Heart right ventricle (tissue), 16 donors: ENCODE data around the gene SPPL2C. TPM values are rescaled to one million over a fixed set of nuclear protein-coding genes. Genes with fewer than 3 reads are reported as not detected.
A peak's percentile ranks its signal among the peaks of the same experiment; 100 is the strongest.

Experiments used
- ATAC-seq, 8 donors: fragments of 200-7000 bp; cut with Tn5 transposase; one replicate each; pipeline ENCODE4 v1.9.1; 2020; ENCODE audit warnings: mild to moderate bottlenecking in 8 of 8, moderate library complexity in 8 of 8, moderate number of reproducible peaks in 1 of 8
- DNase-seq, 2 donors: peaks; one replicate each; pipeline ENCODE4 v3.0.0-alpha.2; 2020
- H3K27ac ChIP-seq, 10 donors: fragments of 200-600 bp; sonication (generic) in 2 of 10; one replicate each; pipeline versions ENCODE4 v1.5.0 to v1.8.0; 2020 to 2022; ENCODE audit warnings: mild to moderate bottlenecking in 3 of 10
- H3K27me3 ChIP-seq, 7 donors: fragments of 200-600 bp; one replicate each; pipeline ENCODE4 v1.8.0; 2021 to 2022; ENCODE audit warnings: mild to moderate bottlenecking in 2 of 7
- H3K36me3 ChIP-seq, 9 donors: fragments of 200-600 bp; sonication (generic) in 1 of 9; one replicate each; pipeline versions ENCODE4 v1.5.0 to v1.8.0; 2020 to 2022; ENCODE audit warnings: mild to moderate bottlenecking in 2 of 9
- H3K4me1 ChIP-seq, 9 donors: fragments of 200-600 bp; sonication (generic) in 1 of 9; one replicate each; pipeline versions ENCODE4 v1.5.0 to v1.8.0; 2020 to 2022; ENCODE audit warnings: mild to moderate bottlenecking in 4 of 9
- H3K4me3 ChIP-seq, 10 donors: fragments of 200-600 bp; sonication (generic) in 2 of 10; one replicate each; pipeline versions ENCODE4 v1.5.0 to v1.8.0; 2020 to 2022; ENCODE audit warnings: mild to moderate bottlenecking in 7 of 10, moderate library complexity in 2 of 10
- H3K9me3 ChIP-seq, 11 donors: fragments of 200-600 bp in 10 of 11; sonication (generic) in 2 of 11; one replicate each; pipeline versions ENCODE4 v1.5.0 to v1.8.0; 2013 to 2022; ENCODE audit warnings: mild to moderate bottlenecking in 2 of 11, control low read depth in 1 of 11, moderate library complexity in 1 of 11
- CTCF ChIP-seq, 9 donors: fragments of 200-600 bp; sonication (generic) in 2 of 9; IDR thresholded peaks; one replicate each; pipeline versions ENCODE4 v1.5.0 to v1.8.0; 2021 to 2022; ENCODE audit warnings: antibody characterized with exemption in 9 of 9, mild to moderate bottlenecking in 5 of 9, moderate library complexity in 1 of 9
- WGBS, 2 donors: extraction: QIAGEN DNeasy Blood & Tissue Kit; methylation state at CpG; one replicate each; pipeline ENCODE4 v1.1.7; 2013; ENCODE audit warnings: inconsistent platforms in 1 of 2; 5-methylcytosine and 5-hydroxymethylcytosine counted together
- intact Hi-C, 10 donors: fragments of 100-400 bp; cut with DNase I; formaldehyde crosslinking; loops; one replicate each; pipeline versions ENCODE4 v1.11.1 to v1.14.2; 2022
- polyA plus RNA-seq, 2 donors: library from polyadenylated mRNA; stranded (reverse); fragments of 200-250 nt; gene quantifications; one replicate each; pipeline ENCODE4 v1.2.3, GENCODE V29; 2013
- total RNA-seq, 10 donors: library from RNA; stranded (reverse); fragmentation: NEBNext Ultra II Directional in 3 of 10; extraction: Animal tissue kit (Norgen Biotek cat#: 25700) in 3 of 10; gene quantifications; one replicate each; pipeline versions ENCODE4 v1.2.1 to v1.2.4, GENCODE V29; 2021 to 2023
- donor health status: Arrhythmogenic right ventricular cardiomyopathy.
- donor health status: ischemic (EF 13 %, LVEDD 7.1; RV severe dilation, severe dysfunction).
- donor health status: healthy with polysubstance abuse.
- donor health status: DM: no; HTN: yes; CAD: no.
- donor health status: DM: no; HTN: no; CAD: no.
- donor health status: ischemic (EF 25% LVEDD 6.9; RV normal size, moderate dysfunction).
- donor health status: ischemic (EF 25% LVEDD 5.7; RV mildly dilated, moderate dysfunction).
- donor health status: healthy.
- donor health status: DM: yes; HTN: yes; CAD: no.
- donor health status: Ischemic cardiomyopathy.
- donor health status: ischemic (EF 35%, LVEDD 5.7; RV mildly dilated, moderate dysfunction).
- donor health status: nonischemic (EF 11% LVEDD 7.7; RV severe dilation, severe dysfunction).
- donor health status: DM: yes; HTN: yes; CAD: no.
- donor health status: PGD.
- donor health status: ischemic (EF 29% LVEDD 5.4; RV normal size, mild dysfunction).
- donor health status: nonischemic (EF 23%, LVEDD 6.1; RV moderate dilation, normal function).

Gene SPPL2C
- total and polyA plus RNA-seq, 12 donors, result not detected

- Histone ChIP-seq H3K4me1 (peaks cover 0 to 7% (median 0%) of the 10 kb centered on the region in 9 donors), H3K4me3 (no peak overlapping the region), H3K9me3 (no peaks in the 10 kb centered on the region), H3K27ac (no peak overlapping the region), H3K27me3 (peaks cover 0 to 35% (median 25%) of the 10 kb centered on the region in 7 donors), H3K36me3 (no peaks in the 10 kb centered on the region)
- no peak for DNase-seq
- WGBS, 2 donors, result 38 to 45% methylated on average over 8 of the region's 8 CpGs
- intact Hi-C loops, result loop anchor here in 4 of 10 donors (5.0 to 10.0 kb wide), 3 partner anchors 57 to 637 kb away; no protein-coding TSS in a partner anchor
- no peak for TF ChIP-seq CTCF (IDR thresholded peaks at IDR 0.05)
- ATAC-seq, result peak in 1 of 8 donors; percentile 12
Observed at GRCh38 chr17:45851464-45851863, 6.8 kb downstream of the SPPL2C start.

- intact Hi-C loops, result loop anchor here in 4 of 10 donors (5.0 to 10.0 kb wide), 3 partner anchors 57 to 637 kb away; no protein-coding TSS in a partner anchor
- no peak overlapping the region for H3K27ac ChIP-seq
- H3K9me3 ChIP-seq, result no peaks in the 10 kb centered on the region
- no peak for TF ChIP-seq CTCF (IDR thresholded peaks at IDR 0.05)
- H3K4me1 ChIP-seq, result peaks cover 0 to 7% (median 0%) of the 10 kb centered on the region in 9 donors
- H3K4me3 ChIP-seq, result no peak overlapping the region
- no peaks in the 10 kb centered on the region for H3K36me3 ChIP-seq
- DNase-seq (no peak), ATAC-seq (no peak)
- H3K27me3 ChIP-seq, result peaks cover 0 to 37% (median 25%) of the 10 kb centered on the region in 7 donors
- 67 to 80% methylated on average over 1 of the region's 1 CpG for WGBS, 2 donors
Observed at GRCh38 chr17:45851873-45852272, 7.2 kb downstream of the SPPL2C start.

- intact Hi-C loops, result loop anchor here in 4 of 10 donors (5.0 to 10.0 kb wide), 3 partner anchors 58 to 638 kb away; no protein-coding TSS in a partner anchor
- TF ChIP-seq CTCF (IDR thresholded peaks at IDR 0.05), result peak; percentile 70 to 92 (median 87)
- no peak overlapping the region for H3K4me3 ChIP-seq
- no peaks in the 10 kb centered on the region for H3K9me3 ChIP-seq
- ATAC-seq (no peak), DNase-seq (peak in 1 of 2 donors; percentile 38)
- H3K27me3 ChIP-seq, result peaks cover 0 to 37% (median 26%) of the 10 kb centered on the region in 7 donors
- H3K4me1 ChIP-seq, result peaks cover 0 to 7% (median 0%) of the 10 kb centered on the region in 9 donors
- WGBS, 2 donors, result 24% methylated on average over 12 of the region's 12 CpGs
- no peak overlapping the region for H3K27ac ChIP-seq
- no peaks in the 10 kb centered on the region for H3K36me3 ChIP-seq
Observed at GRCh38 chr17:45852535-45853297, 8.0 kb downstream of the SPPL2C start.

- WGBS, 2 donors, result 77 to 78% methylated on average over 9 of the region's 9 CpGs
- H3K4me3 ChIP-seq, result no peak overlapping the region
- no peaks in the 10 kb centered on the region for H3K9me3 ChIP-seq
- DNase-seq (no peak), ATAC-seq (no peak)
- no peaks in the 10 kb centered on the region for H3K4me1 ChIP-seq
- TF ChIP-seq CTCF (IDR thresholded peaks at IDR 0.05), result no peak
- no peak overlapping the region for H3K27ac ChIP-seq
- H3K36me3 ChIP-seq, result no peaks in the 10 kb centered on the region
- intact Hi-C loops, result loop anchor here in 4 of 10 donors (5.0 to 10.0 kb wide), 3 partner anchors 59 to 639 kb away; no protein-coding TSS in a partner anchor
- peaks cover 0 to 41% (median 26%) of the 10 kb centered on the region in 7 donors for H3K27me3 ChIP-seq
Observed at GRCh38 chr17:45854209-45854608, 9.5 kb downstream of the SPPL2C start.
